Keratinocyte (primary cell): Measurements from ENCODE around the gene ZNF148. TPM values are rescaled to one million over a fixed set of nuclear protein-coding genes. Genes with fewer than 3 reads are reported as not detected.
"Not testable (repeated sequence)": the region's sequence is repeated elsewhere in the genome, so short reads cannot be mapped to it uniquely, and the experiment has no call there.

ENCODE experiments used
- DNase-seq: peaks from one replicate; pipeline ENCODE4 v3.0.0-alpha.2; 2011; ENCODE audit warnings: low read depth, missing footprints, low spot score
- FAIRE-seq: peaks from 2 replicates; lab custom pipeline; 2011; peaks lifted over from hg19 to GRCh38; lab: Jason Lieb, UNC
- H2AFZ ChIP-seq: 2 replicates; pipeline ENCODE4 v1.6.0; 2012; ENCODE audit warnings: low read length, control low read depth, inconsistent platforms; ENCODE audit not compliant: control insufficient read depth
- H3K27ac ChIP-seq: 2 replicates; pipeline ENCODE4 v1.5.1; 2011; ENCODE audit warnings: low read length; ENCODE audit not compliant: control insufficient read depth, insufficient read depth
- H3K27me3 ChIP-seq: 3 replicates; pipeline ENCODE4 v1.6.0; 2011; ENCODE audit warnings: low read length; ENCODE audit not compliant: control insufficient read depth, insufficient read depth; ENCODE audit errors: extremely low read depth
- H3K36me3 ChIP-seq, 2 experiments: 2 replicates in 1 of 2; 3 replicates in 1 of 2; pipeline ENCODE4 v1.5.1; 2011; ENCODE audit warnings: low read length in 2 of 2, mild to moderate bottlenecking in 1 of 2; ENCODE audit not compliant: control insufficient read depth in 2 of 2, insufficient read depth in 2 of 2; ENCODE audit errors: extremely low read depth in 1 of 2
- H3K4me1 ChIP-seq: 3 replicates; pipeline ENCODE4 v1.5.1; 2011; ENCODE audit warnings: low read length; ENCODE audit not compliant: control insufficient read depth, insufficient read depth; ENCODE audit errors: extremely low read depth
- H3K4me2 ChIP-seq: 3 replicates; pipeline ENCODE4 v1.6.0; 2011; ENCODE audit warnings: low read depth, low read length; ENCODE audit not compliant: control insufficient read depth, insufficient read depth; ENCODE audit errors: extremely low read depth
- H3K4me3 ChIP-seq, 3 experiments: fragments of 200-600 bp in 1 of 3; sonication (generic) in 1 of 3; 2 replicates in 2 of 3; 3 replicates in 1 of 3; pipeline ENCODE4 v1.5.1; 2011 to 2016; ENCODE audit warnings: low read length in 3 of 3, mild to moderate bottlenecking in 3 of 3, control low read depth in 2 of 3, inconsistent platforms in 1 of 3, low read depth in 1 of 3, mixed read lengths in 1 of 3, mixed run types in 1 of 3, moderate library complexity in 1 of 3; ENCODE audit not compliant: control insufficient read depth in 2 of 3, insufficient read depth in 2 of 3; ENCODE audit errors: extremely low read depth in 1 of 3
- H3K79me2 ChIP-seq: 2 replicates; pipeline ENCODE4 v1.6.0; 2012; ENCODE audit warnings: low read length; ENCODE audit not compliant: control insufficient read depth, insufficient read depth
- H3K9ac ChIP-seq: 3 replicates; pipeline ENCODE4 v1.6.0; 2011; ENCODE audit warnings: low read length; ENCODE audit not compliant: control insufficient read depth, insufficient read depth; ENCODE audit errors: extremely low read depth
- H3K9me1 ChIP-seq: 3 replicates; pipeline ENCODE4 v1.6.0; 2011; ENCODE audit warnings: low read length; ENCODE audit not compliant: control insufficient read depth, insufficient read depth; ENCODE audit errors: extremely low read depth
- H3K9me3 ChIP-seq: 2 replicates; pipeline ENCODE4 v1.5.1; 2012; ENCODE audit warnings: low read depth, low read length; ENCODE audit not compliant: control insufficient read depth
- H4K20me1 ChIP-seq: 3 replicates; pipeline ENCODE4 v1.6.0; 2011; ENCODE audit warnings: low read length; ENCODE audit not compliant: control insufficient read depth, insufficient read depth; ENCODE audit errors: extremely low read depth
- CTCF ChIP-seq, 3 experiments: IDR thresholded peaks in 1 of 3; conservative IDR thresholded peaks in 1 of 3; optimal IDR thresholded peaks in 1 of 3; 2 replicates in 2 of 3; 3 replicates in 1 of 3; pipeline versions ENCODE3 to v1.5.1; 2011; ENCODE audit warnings: low read length in 3 of 3, mild to moderate bottlenecking in 3 of 3, moderate library complexity in 2 of 3, control low read depth in 1 of 3, inconsistent platforms in 1 of 3; ENCODE audit not compliant: insufficient read depth in 2 of 3; ENCODE audit errors: extremely low read depth in 1 of 3
- EZH2 ChIP-seq: IDR thresholded peaks from one replicate; pipeline ENCODE4 v1.6.1; 2012; ENCODE audit warnings: inconsistent platforms, mild to moderate bottlenecking, low read length, moderate library complexity
- dilution Hi-C: fragments of 300-500 bp; cut with MboI; formaldehyde crosslinking; loops from one replicate; pipeline ENCODE4 v1.7.0; 2020; ENCODE audit warnings: low sequenced_read_pairs; ENCODE audit not compliant: extremely low pct_ligation_motif_present
- polyA plus RNA-seq, 5 experiments: library from polyadenylated mRNA; depleted of rRNA in 3 of 5; stranded (reverse) in 3 of 5; stranded (forward) in 1 of 5; unstranded in 1 of 5; fragments of >200 nt; gene quantifications; 1 replicate in 1 of 5; 2 replicates in 3 of 5; 3 replicates in 1 of 5; pipeline versions ENCODE4 v1.2.1 to v1.2.3, GENCODE V29; 2011 to 2012; ENCODE audit warnings: missing spikeins in 2 of 5, low read depth in 1 of 5, low replicate concordance in 1 of 5

The ZNF148 gene
- polyA plus RNA-seq, 1 donor (not counting 4 experiments of a cell fraction or from before 2014, with no cell fraction given): 21.4 TPM

DNA sequence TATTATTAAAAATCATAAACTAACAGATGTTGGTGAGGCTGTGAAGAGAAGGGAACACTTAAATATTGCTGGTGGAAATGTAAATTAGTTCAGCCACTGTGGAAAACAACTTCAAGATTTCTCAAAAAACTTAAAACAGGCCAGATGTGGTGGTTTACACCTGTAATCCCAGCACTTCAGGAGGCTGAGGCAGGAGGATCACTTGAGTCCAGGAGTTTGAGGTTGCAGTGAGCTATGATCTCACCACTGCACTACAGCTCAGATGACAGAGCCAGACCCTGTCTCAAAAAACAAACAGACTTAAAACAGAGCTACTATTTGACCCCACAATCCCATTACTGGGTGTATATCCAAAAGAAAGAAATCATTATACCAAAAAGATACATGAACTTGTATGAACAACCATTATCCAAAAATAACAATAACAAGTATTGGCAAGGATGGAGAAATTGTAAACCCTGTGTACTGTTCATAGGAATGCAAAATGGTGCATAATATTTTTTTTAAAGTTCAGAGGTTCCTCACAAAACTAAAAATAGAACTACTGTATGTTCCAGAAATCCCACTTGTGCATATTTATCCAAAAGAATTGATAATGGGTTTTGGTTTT lies 25.5 kb downstream of the ZNF148 start:
- dilution Hi-C loops: no loop called here
- Histone ChIP-seq H3K4me2 (no peak overlapping the region), H4K20me1 (peaks cover 8% of the 10 kb centered on the region), H3K9ac (no peak overlapping the region), H3K36me3 (no peaks in the 10 kb centered on the region), H2AFZ (no peak overlapping the region), H3K9me1 (no peaks in the 10 kb centered on the region), H3K79me2 (peaks cover 96% of the 10 kb centered on the region), H3K27me3 (no peaks in the 10 kb centered on the region), H3K4me1 (peaks cover 11% of the 10 kb centered on the region), H3K27ac (no peak overlapping the region), H3K9me3 (no peaks in the 10 kb centered on the region), H3K4me3 (no peak overlapping the region)
- no peak for TF ChIP-seq CTCF (optimal IDR thresholded peaks at IDR 0.05 in 1 of 3, IDR thresholded peaks at IDR 0.05 in 1 of 3, conservative IDR thresholded peaks at IDR 0.05 in 1 of 3; ENCODE audit: extremely low read depth in 1 of 3, insufficient read depth in 2 of 3, low read length in 3 of 3)
- no peak for TF ChIP-seq EZH2
- FAIRE-seq (no peak), DNase-seq (no peak)

GRCh38 chr3:125349055-125349454 lies 26.1 kb downstream of the ZNF148 start:
- Histone ChIP-seq H3K4me2 (no peak overlapping the region), H3K9ac (no peak overlapping the region), H4K20me1 (peaks cover 8% of the 10 kb centered on the region), H3K4me1 (peaks cover 11% of the 10 kb centered on the region), H3K36me3 (no peaks in the 10 kb centered on the region), H3K27me3 (no peaks in the 10 kb centered on the region), H3K79me2 (peaks cover 98% of the 10 kb centered on the region), H3K9me3 (no peaks in the 10 kb centered on the region), H3K9me1 (no peaks in the 10 kb centered on the region), H2AFZ (no peak overlapping the region), H3K27ac (no peak overlapping the region), H3K4me3 (no peak overlapping the region)
- TF ChIP-seq CTCF (optimal IDR thresholded peaks at IDR 0.05 in 1 of 3, IDR thresholded peaks at IDR 0.05 in 1 of 3, conservative IDR thresholded peaks at IDR 0.05 in 1 of 3; ENCODE audit: extremely low read depth in 1 of 3, insufficient read depth in 2 of 3, low read length in 3 of 3) (no peak), EZH2 (no peak)
- FAIRE-seq: no peak
- dilution Hi-C loops: no loop called here
- no peak for DNase-seq

DNA sequence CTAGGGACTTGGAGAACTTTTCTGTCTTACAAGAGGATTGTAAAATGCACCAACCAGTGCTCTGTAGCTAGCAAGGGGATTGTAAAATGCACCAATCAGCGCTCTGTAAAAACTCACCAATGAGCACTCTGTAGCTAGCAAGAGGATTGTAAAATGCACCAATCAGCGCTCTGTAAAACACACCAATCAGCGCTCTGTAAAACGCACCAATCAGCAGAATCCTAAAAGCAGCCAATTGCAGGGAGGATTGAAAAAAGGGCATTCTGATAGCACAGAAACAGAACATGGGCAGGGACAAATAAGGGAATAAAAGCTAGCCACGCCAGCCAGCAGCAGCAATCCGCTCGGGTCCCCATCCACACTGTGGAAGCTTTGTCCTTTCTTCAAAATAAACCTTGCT lies 31.8 kb downstream of the ZNF148 start:
- H3K9me1 ChIP-seq, dilution Hi-C loops, DNase-seq, H4K20me1 ChIP-seq, H3K36me3 ChIP-seq, H3K27me3 ChIP-seq, H3K27ac ChIP-seq, H3K4me1 ChIP-seq, H3K9me3 ChIP-seq, H3K9ac ChIP-seq, FAIRE-seq, H2AFZ ChIP-seq, H3K4me2 ChIP-seq, H3K4me3 ChIP-seq: not testable (repeated sequence)
- H3K79me2 ChIP-seq: peaks cover 95% of the 10 kb centered on the region
